GM23338 (cell line): ENCODE measurements around the gene GRAMD1C. TPM values are rescaled to one million over a fixed set of nuclear protein-coding genes. Genes with fewer than 3 reads are reported as not detected.

Experiments used
- ATAC-seq: fragments of 200-7000 bp; cut with Tn5 transposase; 3 replicates; pipeline ENCODE4 v1.9.1; 2020
- DNase-seq: peaks from one replicate; pipeline ENCODE4 v3.0.0-alpha.2; 2015; ENCODE audit warnings: low spot score
- H2AFZ ChIP-seq: fragments of 200-600 bp; sonication (generic); 2 replicates; pipeline ENCODE4 v1.8.0; 2016; ENCODE audit warnings: antibody characterized with exemption, mild to moderate bottlenecking, moderate library complexity
- H3F3A ChIP-seq: fragments of 200-600 bp; sonication (generic); replicated peaks from 2 replicates; pipeline ENCODE4 v1.8.0; 2017; ENCODE audit warnings: antibody characterized with exemption, mixed run types, low read depth
- H3K27ac ChIP-seq: fragments of 200-600 bp; sonication (generic); 2 replicates; pipeline ENCODE4 v1.6.1; 2016; ENCODE audit warnings: low read depth
- H3K27me3 ChIP-seq: fragments of 200-600 bp; sonication (generic); 2 replicates; pipeline ENCODE4 v1.8.0; 2016; ENCODE audit warnings: mild to moderate bottlenecking, mixed run types, moderate library complexity; ENCODE audit not compliant: insufficient read depth
- H3K36me3 ChIP-seq: fragments of 200-600 bp; sonication (generic); 2 replicates; pipeline ENCODE4 v1.8.0; 2016; ENCODE audit warnings: mild to moderate bottlenecking; ENCODE audit not compliant: insufficient read depth
- H3K4me1 ChIP-seq: fragments of 200-600 bp; sonication (generic); 2 replicates; pipeline ENCODE4 v1.8.0; 2016; ENCODE audit warnings: mild to moderate bottlenecking, moderate library complexity; ENCODE audit not compliant: insufficient read depth
- H3K4me2 ChIP-seq: fragments of 200-600 bp; sonication (generic); 2 replicates; pipeline ENCODE4 v1.7.1; 2017; ENCODE audit warnings: mixed run types
- H3K4me3 ChIP-seq: fragments of 200-600 bp; sonication (generic); 2 replicates; pipeline ENCODE4 v1.6.1; 2016; ENCODE audit warnings: mixed run types
- H3K79me2 ChIP-seq: fragments of 200-600 bp; sonication (generic); replicated peaks from 2 replicates; pipeline ENCODE4 v1.8.0; 2017; ENCODE audit warnings: mild to moderate bottlenecking; ENCODE audit not compliant: insufficient read depth
- H3K9me2 ChIP-seq: fragments of 200-600 bp; sonication (generic); 2 replicates; pipeline ENCODE4 v1.8.0; 2017; ENCODE audit not compliant: insufficient read depth
- H4K20me1 ChIP-seq: fragments of 200-600 bp; sonication (generic); replicated peaks from 2 replicates; pipeline ENCODE4 v1.8.0; 2017; ENCODE audit warnings: mild to moderate bottlenecking; ENCODE audit not compliant: insufficient read depth
- H3K27ac Mint-ChIP-seq: 2 replicates; pipeline ENCODE4 v1.8.0; 2020; ENCODE audit warnings: inconsistent platforms, mild to moderate bottlenecking, moderate library complexity, mixed read lengths
- H3K27me3 Mint-ChIP-seq: 3 replicates; pipeline ENCODE4 v1.8.0; 2022; ENCODE audit warnings: low read depth, mild to moderate bottlenecking, moderate library complexity, mixed read lengths, inconsistent platforms; ENCODE audit not compliant: insufficient read depth, poor library complexity
- H3K36me3 Mint-ChIP-seq: 3 replicates; pipeline ENCODE4 v1.8.0; 2021; ENCODE audit warnings: low read depth, mild to moderate bottlenecking, inconsistent platforms, moderate library complexity, mixed read lengths
- H3K4me1 Mint-ChIP-seq: 3 replicates; pipeline ENCODE4 v1.8.0; 2020; ENCODE audit warnings: mild to moderate bottlenecking, inconsistent platforms, mixed read lengths
- H3K4me3 Mint-ChIP-seq: 3 replicates; pipeline ENCODE4 v1.8.0; 2021; ENCODE audit warnings: moderate library complexity, mild to moderate bottlenecking, inconsistent platforms, mixed read lengths
- H3K9me3 Mint-ChIP-seq: 3 replicates; pipeline ENCODE4 v1.8.0; 2020; ENCODE audit warnings: moderate library complexity, mild to moderate bottlenecking, inconsistent platforms, mixed read lengths
- CREB1 ChIP-seq: fragments of 250-450 bp; sonication (Bioruptor Pico); IDR thresholded peaks from 2 replicates; pipeline ENCODE4 v1.5.0; 2020; ENCODE audit warnings: low read depth, mild to moderate bottlenecking, moderate library complexity
- CTCF ChIP-seq, 2 experiments: fragments of 200-600 bp in 1 of 2; sonication (generic) in 1 of 2; conservative IDR thresholded peaks; 2 replicates each; pipeline versions ENCODE4 v1.5.1 to v1.6.1; 2016 to 2017; ENCODE audit warnings: antibody characterized with exemption in 2 of 2, low read depth in 2 of 2, mild to moderate bottlenecking in 2 of 2, moderate library complexity in 1 of 2
- POLR2AphosphoS5 ChIP-seq: IDR thresholded peaks from 2 replicates; pipeline ENCODE4 v1.6.1; 2016; ENCODE audit warnings: antibody characterized with exemption, low read depth
- REST ChIP-seq: IDR thresholded peaks from one replicate; pipeline ENCODE4 v1.6.1; 2018; ENCODE audit warnings: antibody characterized with exemption; ENCODE audit not compliant: unreplicated experiment
- ZNF114 ChIP-seq: fragments of 250-450 bp; sonication (Bioruptor Pico); IDR thresholded peaks from 2 replicates; pipeline ENCODE4 v1.5.0; 2020; ENCODE audit warnings: mild to moderate bottlenecking, moderate library complexity
- long read RNA-seq: library from polyadenylated mRNA; unstranded; transcript quantifications from one replicate; pipeline ENCODE4 v2.0.0, GENCODE V29; 2020; ENCODE audit not compliant: unreplicated experiment
- polyA plus RNA-seq: library from polyadenylated mRNA; unstranded; fragments of >200 nt; fragmentation: Nextera tagmentation; extraction: Ambion mirVana; gene quantifications from 2 replicates; pipeline ENCODE4 v1.2.1, GENCODE V29; 2016
- total RNA-seq: library from RNA; depleted of rRNA; stranded (reverse); fragments of >200 nt; shearing (Covaris generic); gene quantifications from 2 replicates; pipeline ENCODE4 v1.2.3, GENCODE V29; 2014; rRNA removed

GRAMD1C gene
- 0.78 and 3.3 TPM in 2 replicates for total RNA-seq
- 2.6 and 3.6 TPM in 2 replicates for polyA plus RNA-seq
- long read RNA-seq, partial matches to known transcripts: 1 of 1 reads
- long read RNA-seq, other reads (novel, unspliced or antisense): 0 of 1 reads

DNA sequence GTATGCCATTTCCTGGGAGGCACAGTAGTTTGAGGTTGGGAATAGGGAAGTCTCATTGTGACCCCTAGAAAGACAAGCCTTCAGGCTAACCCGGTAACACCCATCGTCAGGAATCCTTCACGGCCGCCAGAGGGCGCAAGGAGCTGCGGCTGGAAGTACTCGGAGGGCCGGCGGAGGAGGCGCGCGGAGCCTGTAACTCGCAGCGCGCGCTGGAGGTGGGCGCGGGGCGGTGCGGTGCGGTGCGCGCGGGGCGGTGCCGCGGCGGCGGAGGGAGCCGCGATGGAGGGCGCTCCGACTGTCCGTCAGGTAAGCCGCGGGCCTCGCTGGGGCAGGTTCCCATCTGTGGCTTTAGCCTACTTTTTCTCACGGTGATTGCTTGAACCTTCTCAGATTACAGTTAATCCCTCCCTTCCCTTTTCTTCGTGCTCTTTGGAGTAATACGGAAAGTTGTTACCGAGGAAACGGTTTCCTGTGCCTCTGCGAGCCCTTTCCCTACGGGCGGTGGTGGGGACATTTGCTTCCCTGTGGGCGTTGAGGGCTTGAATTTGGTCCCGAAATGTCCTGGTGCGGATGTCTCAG is at the start of gene GRAMD1C:
Gene GRAMD1C, plus strand, starts transcription at position 158 of the 579 bp plus-strand sequence. Its CDS starts 122 bp downstream, at position 280.
- TF ChIP-seq CREB1 (CRISPR knock-in tag): peak; percentile 18
- TF ChIP-seq ZNF114: no peak
- TF ChIP-seq CTCF (conservative IDR thresholded peaks at IDR 0.05; ENCODE audit: low read depth in 2 of 2): peak; percentile 92 to 93
- Mint-ChIP-seq H3K4me1 (peaks cover 12% of the 10 kb centered on the region), H3K4me3 (peak within 1 kb of the TSS; percentile 88), H3K9me3 (no peaks in the 10 kb centered on the region), H3K27me3 (peaks cover 9% of the 10 kb centered on the region), H3K36me3 (no peaks in the 10 kb centered on the region), H3K27ac (peak within 1 kb of the TSS; percentile 74; the same call in 1 of the 2 replicates)
- Histone ChIP-seq H3K4me3 (peak within 1 kb of the TSS; percentile 69), H3K4me2 (peak within 1 kb of the TSS; percentile 85), H2AFZ (peak within 1 kb of the TSS; percentile 99), H3K9me2 (no peaks in the 10 kb centered on the region), H3F3A (no peaks in the 10 kb centered on the region; the same call in 1 of the 2 replicates), H4K20me1 (no peaks in the 10 kb centered on the region), H3K27ac (no peak within 1 kb of the TSS), H3K4me1 (peaks cover 7% of the 10 kb centered on the region; the same call in 1 of the 2 replicates), H3K36me3 (no peaks in the 10 kb centered on the region), H3K79me2 (no peaks in the 10 kb centered on the region), H3K27me3 (no peaks in the 10 kb centered on the region; the same call in 1 of the 2 replicates)
- ATAC-seq (peak; percentile 99), DNase-seq (peak; percentile 97)

GRCh38 chr3:113791381-113791780 is 47.2 kb upstream of the GRAMD1C start:
- H4K20me1 ChIP-seq: no peaks in the 10 kb centered on the region
- H3K4me2 ChIP-seq: no peak overlapping the region
- no peak overlapping the region for H3K4me3 ChIP-seq
- no peaks in the 10 kb centered on the region for H3K36me3 ChIP-seq
- Mint-ChIP-seq H3K9me3 (no peaks in the 10 kb centered on the region), H3K4me3 (no peak overlapping the region), H3K4me1 (no peaks in the 10 kb centered on the region), H3K36me3 (peaks cover 15% of the 10 kb centered on the region; the same call in 2 of the 3 replicates), H3K27ac (no peak overlapping the region), H3K27me3 (no peaks in the 10 kb centered on the region)
- DNase-seq (no peak), ATAC-seq (no peak)
- H2AFZ ChIP-seq: no peak overlapping the region
- no peaks in the 10 kb centered on the region for H3K79me2 ChIP-seq
- H3F3A ChIP-seq: no peaks in the 10 kb centered on the region
- no peak overlapping the region; the same call in 1 of the 2 replicates for H3K27ac ChIP-seq
- H3K4me1 ChIP-seq: no peaks in the 10 kb centered on the region
- H3K27me3 ChIP-seq: no peaks in the 10 kb centered on the region
- H3K9me2 ChIP-seq: no peaks in the 10 kb centered on the region
- TF ChIP-seq CTCF (conservative IDR thresholded peaks at IDR 0.05; ENCODE audit: low read depth in 2 of 2) (no peak), ZNF114 (no peak), POLR2AphosphoS5 (no peak), CREB1 (CRISPR knock-in tag) (no peak), REST (no peak)
